Upper lobe of left lung (tissue), 6 donors: ENCODE measurements around the gene DGKI. TPM values are rescaled to one million over a fixed set of nuclear protein-coding genes. Genes with fewer than 3 reads are reported as not detected.

ENCODE experiments used
- ATAC-seq, 2 donors: fragments of 200-7000 bp; cut with Tn5 transposase; one replicate each; pipeline ENCODE4 v1.9.1; 2022; ENCODE audit warnings: mild to moderate bottlenecking in 2 of 2, moderate library complexity in 2 of 2; ENCODE audit not compliant: low FRiP score in 2 of 2
- DNase-seq, 2 donors: peaks; one replicate each; pipeline ENCODE4 v3.0.0-alpha.2; 2019 to 2020
- H3K27ac ChIP-seq, 4 donors: fragments of 200-600 bp; sonication (generic); one replicate each; pipeline ENCODE4 v1.5.1; 2016 to 2019
- H3K27me3 ChIP-seq, 4 donors: fragments of 200-600 bp; sonication (generic); one replicate each; pipeline ENCODE4 v1.5.1; 2017 to 2019
- H3K36me3 ChIP-seq, 4 donors: fragments of 200-600 bp; sonication (generic); one replicate each; pipeline ENCODE4 v1.5.1; 2016 to 2019
- H3K4me1 ChIP-seq, 4 donors: fragments of 200-600 bp; sonication (generic); one replicate each; pipeline ENCODE4 v1.5.1; 2018 to 2019
- H3K4me3 ChIP-seq, 4 donors: fragments of 200-600 bp; sonication (generic); one replicate each; pipeline ENCODE4 v1.5.1; 2017 to 2019; ENCODE audit warnings: mild to moderate bottlenecking in 2 of 4, moderate library complexity in 1 of 4
- H3K9me3 ChIP-seq, 4 donors: fragments of 200-600 bp; sonication (generic); one replicate each; pipeline ENCODE4 v1.5.1; 2018 to 2019
- EP300 ChIP-seq, 4 donors: sonication (generic); formaldehyde crosslinking; IDR thresholded peaks; one replicate each; pipeline ENCODE4 v1.5.1; 2017; ENCODE audit warnings: antibody characterized with exemption in 4 of 4, control low read depth in 2 of 4
- POLR2A ChIP-seq, 4 donors: fragments of 450-650 bp; IDR thresholded peaks; one replicate each; pipeline ENCODE4 v1.5.1; 2016 to 2017; ENCODE audit warnings: antibody characterized with exemption in 4 of 4, mild to moderate bottlenecking in 2 of 4
- POLR2AphosphoS5 ChIP-seq, 2 donors: sonication (generic); formaldehyde crosslinking; IDR thresholded peaks; one replicate each; pipeline ENCODE4 v1.5.1; 2017; ENCODE audit warnings: antibody characterized with exemption in 2 of 2
- WGBS, 2 donors: methylation state at CpG; one replicate each; pipeline ENCODE4 v1.1.5; 2017 to 2018; 5-methylcytosine and 5-hydroxymethylcytosine counted together
- total RNA-seq, 6 donors: library from RNA; depleted of rRNA in 4 of 6; stranded (reverse); fragments of >200 nt in 4 of 6; gene quantifications; one replicate each; pipeline versions ENCODE4 v1.1.0 to v1.2.1, GENCODE V29; 2016 to 2021
- TF ChIP-seq, protein P1 (sequence below), 6 experiments: fragments of 450-650 bp in 4 of 6; fragments of 200-600 bp in 2 of 6; sonication (generic) in 2 of 6; IDR thresholded peaks; one replicate each; pipeline ENCODE4 v1.5.1; 2016 to 2019; ENCODE audit warnings: antibody characterized with exemption in 6 of 6
- donor health status: DM: no; HTN: no; CAD: no; lungs with moderate emphysema.
- donor health status: DM: no; HTN: yes; CAD: no; lungs with severe emphysema.

Gene DGKI
- total RNA-seq, 6 donors from 2014 or later, result under 0.01 to 4.5 (median 0.34) TPM; not detected in 1

DNA sequence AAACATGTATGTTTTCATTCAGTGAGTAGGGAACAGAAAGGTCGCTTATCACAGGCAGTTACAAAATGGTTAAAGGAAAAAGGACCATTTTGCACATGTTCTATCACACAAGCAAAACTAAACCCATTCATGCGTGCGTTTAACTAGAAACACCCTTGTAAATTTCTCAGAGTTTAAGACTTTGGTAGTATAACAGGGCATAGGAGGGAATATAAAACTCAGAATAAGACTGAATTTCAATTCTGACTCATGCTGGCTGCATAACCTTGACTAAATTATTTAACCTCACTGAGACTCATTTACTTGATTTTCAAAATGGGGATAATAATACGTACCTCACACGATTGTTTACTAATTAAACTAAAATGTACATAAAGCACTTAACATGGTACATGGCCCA lies 259.4 kb downstream of the DGKI start:
- H3K27me3 ChIP-seq, result no peaks in the 10 kb centered on the region
- no peaks in the 10 kb centered on the region for H3K36me3 ChIP-seq
- WGBS, 2 donors, result 90 to 93% methylated on average over 5 of the region's 5 CpGs
- no peak for ATAC-seq
- no peak for DNase-seq
- peaks cover 0 to 4% (median 3%) of the 10 kb centered on the region in 4 donors for H3K4me1 ChIP-seq
- no peak overlapping the region for H3K27ac ChIP-seq
- TF ChIP-seq POLR2A (IDR thresholded peaks at IDR 0.05), result no peak
- TF ChIP-seq, protein P1, sequence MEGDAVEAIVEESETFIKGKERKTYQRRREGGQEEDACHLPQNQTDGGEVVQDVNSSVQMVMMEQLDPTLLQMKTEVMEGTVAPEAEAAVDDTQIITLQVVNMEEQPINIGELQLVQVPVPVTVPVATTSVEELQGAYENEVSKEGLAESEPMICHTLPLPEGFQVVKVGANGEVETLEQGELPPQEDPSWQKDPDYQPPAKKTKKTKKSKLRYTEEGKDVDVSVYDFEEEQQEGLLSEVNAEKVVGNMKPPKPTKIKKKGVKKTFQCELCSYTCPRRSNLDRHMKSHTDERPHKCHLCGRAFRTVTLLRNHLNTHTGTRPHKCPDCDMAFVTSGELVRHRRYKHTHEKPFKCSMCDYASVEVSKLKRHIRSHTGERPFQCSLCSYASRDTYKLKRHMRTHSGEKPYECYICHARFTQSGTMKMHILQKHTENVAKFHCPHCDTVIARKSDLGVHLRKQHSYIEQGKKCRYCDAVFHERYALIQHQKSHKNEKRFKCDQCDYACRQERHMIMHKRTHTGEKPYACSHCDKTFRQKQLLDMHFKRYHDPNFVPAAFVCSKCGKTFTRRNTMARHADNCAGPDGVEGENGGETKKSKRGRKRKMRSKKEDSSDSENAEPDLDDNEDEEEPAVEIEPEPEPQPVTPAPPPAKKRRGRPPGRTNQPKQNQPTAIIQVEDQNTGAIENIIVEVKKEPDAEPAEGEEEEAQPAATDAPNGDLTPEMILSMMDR (IDR thresholded peaks at IDR 0.05), result no peak
- no peak for TF ChIP-seq POLR2AphosphoS5 (IDR thresholded peaks at IDR 0.05)
- no peak for TF ChIP-seq EP300 (IDR thresholded peaks at IDR 0.05)
- no peaks in the 10 kb centered on the region for H3K9me3 ChIP-seq
- no peak overlapping the region for H3K4me3 ChIP-seq

GRCh38 chr7:137585591-137585990 lies 261.2 kb downstream of the DGKI start:
- DNase-seq (no peak), ATAC-seq (no peak)
- WGBS, 2 donors, result 68 to 76% methylated on average over 3 of the region's 3 CpGs
- H3K4me1 ChIP-seq, result no peaks in the 10 kb centered on the region
- no peak overlapping the region for H3K4me3 ChIP-seq
- H3K27ac ChIP-seq, result no peak overlapping the region
- no peaks in the 10 kb centered on the region for H3K27me3 ChIP-seq
- no peaks in the 10 kb centered on the region for H3K9me3 ChIP-seq
- H3K36me3 ChIP-seq, result no peaks in the 10 kb centered on the region
- TF ChIP-seq EP300 (IDR thresholded peaks at IDR 0.05) (no peak), POLR2AphosphoS5 (IDR thresholded peaks at IDR 0.05) (no peak), POLR2A (IDR thresholded peaks at IDR 0.05) (no peak)
- TF ChIP-seq, protein P1 (IDR thresholded peaks at IDR 0.05), result no peak

GRCh38 chr7:137583172-137583571 lies 263.6 kb downstream of the DGKI start:
- Histone ChIP-seq H3K4me3 (no peak overlapping the region), H3K27me3 (no peaks in the 10 kb centered on the region), H3K9me3 (no peaks in the 10 kb centered on the region), H3K36me3 (no peaks in the 10 kb centered on the region), H3K27ac (no peak overlapping the region), H3K4me1 (no peaks in the 10 kb centered on the region)
- no peak for ATAC-seq
- DNase-seq, result no peak
- TF ChIP-seq POLR2AphosphoS5 (IDR thresholded peaks at IDR 0.05) (no peak), EP300 (IDR thresholded peaks at IDR 0.05) (no peak), POLR2A (IDR thresholded peaks at IDR 0.05) (no peak)
- TF ChIP-seq, protein P1 (IDR thresholded peaks at IDR 0.05), result no peak
- 62 to 75% methylated on average over 1 of the region's 1 CpG for WGBS, 2 donors

DNA sequence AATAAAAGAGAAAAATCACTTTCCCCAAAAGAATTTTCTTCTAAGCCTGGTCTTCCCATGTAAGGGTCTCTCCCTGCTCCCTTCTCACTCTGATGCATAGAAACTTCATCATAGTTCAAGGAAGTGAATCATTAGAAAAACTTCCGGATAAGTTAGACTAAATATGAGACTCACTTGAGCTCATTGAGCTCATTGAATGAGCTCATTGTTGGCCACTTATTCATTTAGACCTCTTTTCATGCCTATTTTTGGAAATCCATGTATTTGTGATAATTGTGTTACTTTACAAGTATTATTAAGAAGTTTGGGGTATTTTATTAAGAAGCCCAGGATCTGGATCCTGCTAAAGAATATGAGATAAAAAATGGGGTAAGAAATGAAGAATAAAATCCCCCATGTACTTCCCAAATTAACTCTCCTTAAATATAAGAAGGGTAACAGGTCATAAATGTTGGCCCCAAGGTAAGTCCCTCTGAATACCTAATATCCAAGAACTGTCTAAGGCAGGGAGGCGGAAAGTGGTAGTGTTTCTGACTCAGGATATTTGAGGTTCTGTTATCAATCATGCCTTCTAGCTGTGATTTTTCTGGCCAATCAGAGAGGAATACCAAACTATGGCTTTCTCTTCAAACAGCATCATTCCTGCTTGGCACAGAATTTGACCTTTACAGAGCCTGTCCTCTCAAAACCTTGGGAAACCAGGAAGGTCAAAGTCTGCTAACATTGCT lies 266.7 kb downstream of the DGKI start:
- Histone ChIP-seq H3K36me3 (no peaks in the 10 kb centered on the region), H3K4me3 (no peak overlapping the region), H3K27me3 (no peaks in the 10 kb centered on the region), H3K4me1 (no peaks in the 10 kb centered on the region), H3K9me3 (no peaks in the 10 kb centered on the region), H3K27ac (no peak overlapping the region)
- DNase-seq, result no peak
- 65 to 73% methylated on average over 2 of the region's 2 CpGs for WGBS, 2 donors
- no peak for ATAC-seq
- TF ChIP-seq EP300 (IDR thresholded peaks at IDR 0.05) (no peak), POLR2AphosphoS5 (IDR thresholded peaks at IDR 0.05) (no peak), POLR2A (IDR thresholded peaks at IDR 0.05) (no peak)
- TF ChIP-seq, protein P1 (IDR thresholded peaks at IDR 0.05), result no peak

DNA sequence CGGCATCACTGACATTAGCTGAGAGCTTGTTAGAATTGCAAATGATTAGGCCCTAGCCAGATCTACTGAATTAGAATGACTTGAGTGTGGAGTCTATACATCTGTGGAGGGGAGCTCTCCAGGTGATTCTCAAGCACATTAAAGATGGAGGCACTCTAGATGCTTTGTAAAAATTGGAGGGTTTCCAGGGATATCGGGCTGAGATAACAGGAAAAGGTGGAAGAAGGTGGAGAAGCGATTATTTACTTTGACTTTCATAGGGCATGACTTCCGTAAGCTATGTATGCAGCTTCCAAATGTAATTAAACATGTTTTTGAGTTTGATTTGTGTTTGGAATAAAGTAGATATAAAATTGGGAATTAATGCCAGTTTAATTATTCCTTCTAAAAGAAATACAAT lies 268.2 kb downstream of the DGKI start:
- Histone ChIP-seq H3K9me3 (no peaks in the 10 kb centered on the region), H3K4me1 (no peaks in the 10 kb centered on the region), H3K4me3 (no peak overlapping the region), H3K27me3 (no peaks in the 10 kb centered on the region), H3K27ac (no peak overlapping the region), H3K36me3 (no peaks in the 10 kb centered on the region)
- TF ChIP-seq POLR2AphosphoS5 (IDR thresholded peaks at IDR 0.05) (no peak), EP300 (IDR thresholded peaks at IDR 0.05) (no peak), POLR2A (IDR thresholded peaks at IDR 0.05) (no peak)
- TF ChIP-seq, protein P1 (IDR thresholded peaks at IDR 0.05), result no peak
- ATAC-seq (no peak), DNase-seq (no peak)
- 65 to 74% methylated on average over 4 of the region's 4 CpGs for WGBS, 2 donors
